NCI-H774 (cell line): ENCODE results near the gene ATP8A2.

Experiments used
- DNase-seq: peaks from one replicate; lab custom pipeline; 2025; lab: John Stamatoyannopoulos, UW

Gene ATP8A2

DNA sequence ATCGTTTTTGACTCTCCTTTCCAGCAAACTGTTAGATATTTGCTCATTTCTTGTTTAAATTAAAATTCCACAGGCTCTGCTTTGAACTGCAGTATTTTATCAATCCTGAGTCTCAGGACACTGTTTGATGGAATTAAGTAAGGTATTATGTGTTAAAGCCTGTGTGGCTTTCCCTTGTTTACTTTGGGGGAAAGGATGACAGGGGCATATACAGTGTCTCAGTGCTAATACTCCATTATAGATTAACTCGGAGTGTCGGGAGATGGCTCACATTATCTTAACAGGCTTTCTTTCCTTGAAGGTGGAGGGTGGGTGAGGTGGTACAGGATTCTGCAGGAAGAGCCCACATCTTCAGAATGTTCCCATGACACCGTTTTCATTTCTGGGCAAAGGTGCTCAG lies 595.4 kb downstream of the ATP8A2 start:
- DNase-seq: no peak

DNA sequence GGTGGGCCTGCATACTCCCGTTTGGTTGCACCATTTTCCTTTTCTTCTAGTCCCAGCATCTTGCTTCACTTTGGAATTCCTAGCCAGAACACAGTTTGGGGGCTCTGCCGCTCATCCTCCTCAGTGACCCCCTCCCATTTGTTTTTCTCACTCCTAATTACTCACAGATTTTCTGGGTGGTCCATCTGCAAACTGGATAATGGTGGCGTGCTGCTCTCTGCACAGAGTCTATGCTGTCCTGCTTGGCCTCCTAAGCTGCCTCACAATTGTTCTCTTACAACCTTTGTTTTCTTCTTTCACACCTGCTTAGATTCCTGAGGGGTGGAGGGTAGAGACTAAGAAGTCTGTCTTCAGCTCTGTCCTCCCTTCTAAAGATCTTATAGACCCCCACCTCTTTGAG lies 599.3 kb downstream of the ATP8A2 start:
- no peak for DNase-seq

DNA sequence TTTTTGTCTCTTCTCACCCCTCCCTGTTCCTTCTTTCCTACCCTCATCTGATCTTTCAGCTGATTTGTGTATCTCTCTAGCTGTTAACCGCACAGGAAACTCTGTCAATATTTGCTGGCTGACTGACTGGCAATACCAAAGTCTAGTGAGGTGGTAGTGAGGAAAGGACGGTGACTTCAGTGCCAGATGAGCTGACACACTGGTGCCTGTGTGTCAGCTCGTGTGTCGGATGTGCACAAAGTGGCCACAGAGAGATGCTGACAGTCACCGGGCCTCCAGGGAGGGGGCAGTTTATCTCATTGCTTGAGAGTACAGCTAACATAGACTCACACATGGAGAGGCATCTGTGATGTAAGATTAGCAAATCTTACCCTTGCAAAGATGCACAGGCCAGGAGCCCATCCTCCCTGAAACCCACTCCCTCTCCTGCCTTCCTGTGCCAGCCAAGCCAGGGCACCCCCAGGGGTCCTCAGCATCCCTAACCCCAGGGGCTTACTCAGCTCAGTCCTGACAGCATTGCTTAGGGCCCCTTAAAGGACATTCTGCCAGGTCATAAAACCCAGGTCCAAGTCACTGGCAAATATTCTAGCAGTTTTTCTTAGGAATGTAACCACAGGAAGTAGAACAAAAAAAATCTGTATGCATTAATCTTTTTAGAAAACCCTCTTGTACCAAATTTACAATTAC lies 599.8 kb downstream of the ATP8A2 start:
- no peak for DNase-seq

DNA sequence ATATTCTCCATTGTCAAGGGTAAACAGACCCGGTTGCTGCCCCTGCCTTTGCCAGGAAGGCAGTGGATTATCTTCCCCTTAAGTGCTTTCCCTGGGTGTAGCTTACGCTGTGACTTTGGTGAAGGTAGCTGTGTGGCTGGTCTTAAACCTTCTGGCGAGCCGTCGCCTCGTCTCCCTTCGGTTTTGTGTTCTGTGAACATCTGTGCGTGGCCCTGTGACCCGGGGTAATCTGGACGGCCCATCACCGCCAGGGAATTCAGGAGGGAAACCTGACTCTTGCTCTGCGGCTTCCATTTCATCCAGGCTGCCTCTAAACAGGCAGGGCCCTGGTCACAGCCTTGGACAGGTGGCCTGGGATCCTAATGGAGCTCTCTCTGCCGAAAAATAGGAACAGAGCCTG lies 601.3 kb downstream of the ATP8A2 start:
- DNase-seq: no peak

DNA sequence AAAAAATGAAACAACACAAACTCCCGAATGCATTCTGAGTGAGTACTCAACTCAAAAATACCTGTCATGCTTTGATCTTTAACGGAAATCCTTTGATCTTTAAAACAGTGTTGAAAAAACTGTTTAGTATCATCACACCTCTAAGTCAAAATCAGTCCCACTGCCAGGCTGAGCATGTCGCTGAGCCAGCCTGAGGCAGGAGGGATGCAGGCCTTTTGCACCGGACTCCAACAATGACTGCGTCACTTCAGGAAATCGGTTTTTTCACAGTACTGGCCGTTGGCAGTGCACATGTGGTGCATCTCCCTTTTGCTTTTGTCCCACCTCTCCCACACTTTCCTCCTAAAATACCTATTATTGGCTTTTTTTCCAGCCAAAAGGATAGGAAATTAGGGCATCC lies 601.8 kb downstream of the ATP8A2 start:
- DNase-seq: no peak

DNA sequence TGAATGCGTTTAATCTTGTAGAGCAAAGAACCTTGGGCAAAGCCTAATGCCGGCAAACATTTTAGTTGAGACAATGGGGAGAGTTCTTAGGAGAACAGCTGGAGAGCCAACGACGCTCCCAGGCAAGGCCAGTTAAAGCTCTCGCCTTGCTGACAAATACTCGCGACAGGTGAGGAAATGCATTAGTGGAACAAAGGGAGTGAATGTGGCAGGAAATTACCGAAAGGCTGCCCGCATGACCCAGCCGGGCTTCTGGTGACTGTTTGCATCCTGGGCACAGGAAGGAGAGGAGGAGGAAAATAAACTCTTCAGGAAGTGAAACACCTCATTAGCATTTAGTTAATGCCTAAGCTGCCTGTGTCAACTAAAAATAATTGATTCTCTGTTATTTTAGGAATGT lies 605.4 kb downstream of the ATP8A2 start:
- DNase-seq: peak; percentile 42

DNA sequence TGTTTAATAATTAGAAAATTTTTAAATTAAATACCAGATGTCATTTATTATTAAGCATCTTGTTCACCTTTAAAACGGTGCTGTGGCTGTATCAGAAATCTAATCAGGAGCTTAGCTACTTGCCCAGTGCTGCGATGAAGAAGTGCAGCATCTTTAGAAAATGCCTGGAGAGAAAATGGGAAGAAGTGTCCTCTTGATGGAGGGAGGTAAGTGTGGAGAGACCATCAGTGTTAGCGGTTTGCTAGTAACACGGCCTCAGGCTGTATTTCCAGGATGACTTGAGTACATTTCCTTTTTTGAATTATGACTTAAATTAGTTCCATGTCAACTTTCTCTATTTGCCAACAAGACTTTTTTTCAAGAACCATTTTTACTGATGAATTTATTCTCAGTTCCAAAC lies 605.9 kb downstream of the ATP8A2 start:
- no peak for DNase-seq

DNA sequence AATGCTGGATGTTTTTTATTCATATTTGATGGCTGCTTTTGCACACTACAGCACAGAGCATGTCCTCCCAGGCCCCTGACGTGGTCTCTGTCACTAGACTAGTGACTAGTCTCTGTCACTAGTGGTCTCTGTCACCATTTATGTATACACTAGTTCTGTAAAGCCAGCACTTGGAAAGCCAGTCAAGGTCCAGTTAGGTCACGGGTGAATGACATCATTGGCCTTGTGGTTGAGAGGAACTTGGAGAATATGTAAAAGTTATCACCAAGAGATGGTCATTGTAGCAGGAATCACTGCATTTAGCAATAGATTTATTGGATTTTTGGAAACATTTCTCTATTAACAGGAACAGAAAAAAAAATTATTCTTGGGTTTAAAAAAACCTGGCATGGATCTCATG lies 607.2 kb downstream of the ATP8A2 start:
- DNase-seq: no peak

DNA sequence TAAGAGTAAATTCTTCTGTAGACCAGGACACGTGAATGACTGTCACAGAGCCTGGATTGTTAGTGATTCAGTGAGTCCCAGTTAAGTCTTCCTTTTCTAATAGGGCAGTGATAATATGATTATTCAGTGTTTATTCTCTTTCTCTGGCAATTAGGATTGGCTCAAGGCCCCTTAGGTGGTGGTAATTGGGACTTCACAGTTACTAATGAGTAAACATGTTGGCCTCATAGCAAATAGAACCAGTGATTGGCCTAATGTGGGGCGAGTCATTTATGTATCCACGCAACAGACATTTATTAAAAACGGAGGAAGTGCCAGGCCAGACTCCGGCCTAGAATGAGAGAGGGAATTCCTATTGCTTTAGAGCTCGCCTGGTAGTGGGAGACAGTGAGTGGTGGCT lies 607.6 kb downstream of the ATP8A2 start:
- no peak for DNase-seq

DNA sequence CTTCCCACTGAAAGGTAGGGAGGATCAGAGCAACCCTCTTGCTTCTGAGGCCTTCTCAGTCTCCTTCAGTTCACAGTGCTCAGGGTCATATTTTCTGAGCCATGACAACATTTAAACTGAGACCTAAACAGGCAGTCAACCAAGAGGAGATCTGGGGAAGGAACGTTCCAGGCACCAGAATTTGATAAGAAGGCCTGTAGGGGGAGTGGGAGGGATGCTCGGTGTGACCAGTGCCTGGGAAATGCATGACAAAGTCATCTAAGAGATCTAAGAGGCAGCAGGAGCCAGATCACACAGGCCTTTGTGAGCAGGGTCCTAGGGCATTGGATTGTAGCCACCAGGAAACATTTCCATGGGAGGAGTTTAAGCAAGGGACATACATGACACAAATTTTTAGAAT lies 608.5 kb downstream of the ATP8A2 start:
- no peak for DNase-seq

DNA sequence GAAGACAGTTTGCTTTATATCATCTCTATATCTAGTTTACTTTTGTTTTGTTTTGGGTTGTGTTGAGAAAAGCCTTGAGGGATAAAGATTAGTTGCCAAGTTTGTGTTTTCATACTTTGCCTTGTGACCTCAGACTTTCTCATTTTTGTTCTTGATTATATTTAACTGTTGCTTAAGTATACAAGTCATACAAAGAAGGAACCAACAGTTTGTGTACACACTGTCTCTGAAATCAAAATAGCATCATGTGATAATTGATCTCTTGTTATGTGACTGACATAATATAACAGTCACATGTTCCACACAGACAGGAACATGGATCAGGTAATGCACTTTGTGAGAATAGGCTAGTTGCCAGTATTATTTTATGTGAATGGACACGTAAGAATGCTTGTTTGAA lies 609.3 kb downstream of the ATP8A2 start:
- DNase-seq: no peak

DNA sequence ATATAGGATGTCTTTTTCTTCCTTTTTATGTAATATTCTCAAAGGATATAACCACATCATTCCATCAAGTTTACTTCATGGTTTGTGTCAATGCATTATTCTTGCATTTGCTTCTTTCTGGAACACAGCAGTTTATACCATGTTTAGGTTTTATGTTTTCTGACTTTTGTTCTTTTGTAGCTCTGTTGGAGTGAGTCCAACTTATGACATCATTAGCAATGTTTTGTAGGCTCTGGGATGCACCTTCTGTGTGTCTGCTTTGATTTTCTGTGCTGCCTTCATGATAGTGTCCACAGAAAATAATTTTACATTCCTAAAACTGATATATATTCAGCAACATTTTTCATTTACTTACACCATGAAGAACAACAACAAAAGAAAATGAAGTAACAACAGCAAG lies 611.1 kb downstream of the ATP8A2 start:
- DNase-seq: no peak

DNA sequence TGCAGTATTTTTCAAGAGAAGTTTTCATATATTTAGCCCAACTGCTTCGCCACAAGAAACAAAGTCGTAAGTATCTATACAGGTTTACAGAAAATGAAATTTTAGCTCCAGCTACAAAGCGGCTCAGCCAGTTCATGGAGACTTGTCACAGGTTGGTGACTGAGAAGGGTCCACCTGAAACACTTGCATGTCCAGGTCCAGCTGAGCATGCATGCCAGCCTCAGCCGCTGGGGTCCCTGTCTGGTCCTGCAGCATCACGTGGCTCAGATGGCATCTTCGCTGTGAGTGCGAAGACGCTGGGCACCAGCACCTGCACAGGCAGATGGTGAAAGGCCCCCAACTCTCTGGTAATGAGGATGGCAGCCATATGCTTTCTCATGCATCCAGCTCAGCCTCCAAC lies 616.2 kb downstream of the ATP8A2 start:
- DNase-seq: no peak

DNA sequence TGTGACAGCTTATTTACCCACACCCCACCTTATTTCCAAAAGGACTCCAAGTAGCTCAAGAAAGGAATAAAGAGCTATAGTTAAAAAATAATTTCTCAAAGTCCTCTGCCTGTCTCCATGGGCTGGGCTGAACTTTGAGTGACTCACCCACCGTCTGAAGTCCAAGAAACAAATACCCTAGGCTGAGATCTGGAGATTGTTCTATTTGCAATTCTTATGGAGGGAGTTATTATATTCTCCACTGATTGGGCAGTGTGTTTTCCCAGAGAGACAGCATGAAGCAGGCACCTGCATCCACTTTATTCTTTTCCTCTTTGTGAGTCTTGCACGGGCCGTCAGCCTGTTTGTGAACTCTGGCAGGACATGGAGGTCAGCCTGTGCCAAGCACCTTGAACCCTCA lies 616.9 kb downstream of the ATP8A2 start:
- no peak for DNase-seq

DNA sequence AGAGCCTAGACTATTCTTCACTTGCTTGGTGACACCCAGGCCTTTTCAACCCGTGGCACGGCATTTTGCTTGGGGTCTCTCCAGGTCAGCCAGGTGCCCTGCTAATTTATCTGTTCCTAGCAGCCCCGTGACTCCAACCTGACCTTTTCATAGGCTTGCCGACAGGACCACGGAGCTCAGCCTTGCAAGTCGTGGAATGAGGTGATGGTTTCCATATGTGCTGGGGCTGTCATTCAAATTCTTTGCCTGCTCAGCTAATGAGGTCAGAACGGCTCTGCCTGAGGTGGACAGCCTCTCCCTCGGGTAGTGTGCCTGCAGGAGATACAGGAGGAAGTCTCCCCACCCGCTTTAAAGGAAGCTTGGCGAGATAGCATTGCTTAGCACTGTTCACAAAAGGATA lies 619.0 kb downstream of the ATP8A2 start:
- no peak for DNase-seq

DNA sequence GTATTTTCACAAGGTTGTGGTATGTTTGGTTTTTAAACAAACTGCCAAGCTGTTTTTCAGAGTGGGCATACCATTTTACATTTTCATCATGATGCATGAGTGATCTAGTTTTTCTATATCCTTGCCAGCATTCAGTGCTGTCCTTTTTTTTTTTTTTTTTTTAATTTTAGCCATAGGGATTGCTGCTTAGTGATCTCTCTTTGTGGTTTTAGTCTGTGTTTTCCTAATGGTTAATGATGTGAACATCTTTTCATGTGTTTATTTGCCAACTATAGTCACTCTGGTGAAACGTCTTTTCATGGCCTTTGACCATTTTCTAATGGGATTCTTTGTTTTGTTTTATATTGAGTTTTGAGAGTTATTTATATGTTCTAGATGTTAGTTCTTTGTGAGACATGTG lies 620.3 kb downstream of the ATP8A2 start:
- no peak for DNase-seq

DNA sequence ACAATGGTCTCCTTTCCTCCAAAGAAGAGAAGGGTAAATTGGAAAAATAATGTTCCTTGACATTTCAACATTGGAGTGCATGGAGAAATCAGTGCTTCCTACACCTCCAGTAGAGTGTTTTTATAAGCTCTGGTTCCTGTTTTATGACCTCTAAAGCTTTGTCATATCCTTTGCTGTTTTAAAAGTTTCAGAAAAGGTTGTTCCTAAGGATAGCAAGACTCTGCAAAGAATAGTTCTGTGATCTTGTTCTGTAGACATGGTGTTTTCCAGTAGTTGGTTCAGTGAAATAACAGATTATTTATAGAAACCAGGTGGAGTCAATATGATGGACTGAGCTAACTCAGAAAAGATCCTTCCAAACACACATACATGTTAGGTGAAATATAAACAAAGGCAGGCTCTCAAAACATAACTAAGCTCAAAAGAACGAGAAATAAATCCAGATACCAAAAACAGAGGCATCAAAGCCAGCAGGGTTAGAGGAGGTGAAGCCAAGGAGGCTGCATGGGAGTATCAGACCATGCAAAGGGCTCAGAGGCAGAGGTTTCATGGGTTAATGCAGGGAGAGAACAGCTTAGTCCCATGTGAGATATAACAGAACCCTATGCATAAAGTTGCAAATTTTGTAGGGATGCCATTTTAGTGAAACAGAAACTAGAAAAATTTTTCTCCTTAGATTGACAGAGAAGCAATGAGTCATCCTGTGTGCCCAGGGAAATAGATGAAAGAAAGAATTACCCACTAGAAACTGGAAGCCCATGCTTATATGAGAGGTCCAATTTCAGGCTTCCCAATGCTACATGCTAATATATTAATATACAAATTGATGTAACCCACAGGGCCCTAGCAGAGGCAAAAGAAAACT lies 635.7 kb downstream of the ATP8A2 start:
- DNase-seq: no peak

DNA sequence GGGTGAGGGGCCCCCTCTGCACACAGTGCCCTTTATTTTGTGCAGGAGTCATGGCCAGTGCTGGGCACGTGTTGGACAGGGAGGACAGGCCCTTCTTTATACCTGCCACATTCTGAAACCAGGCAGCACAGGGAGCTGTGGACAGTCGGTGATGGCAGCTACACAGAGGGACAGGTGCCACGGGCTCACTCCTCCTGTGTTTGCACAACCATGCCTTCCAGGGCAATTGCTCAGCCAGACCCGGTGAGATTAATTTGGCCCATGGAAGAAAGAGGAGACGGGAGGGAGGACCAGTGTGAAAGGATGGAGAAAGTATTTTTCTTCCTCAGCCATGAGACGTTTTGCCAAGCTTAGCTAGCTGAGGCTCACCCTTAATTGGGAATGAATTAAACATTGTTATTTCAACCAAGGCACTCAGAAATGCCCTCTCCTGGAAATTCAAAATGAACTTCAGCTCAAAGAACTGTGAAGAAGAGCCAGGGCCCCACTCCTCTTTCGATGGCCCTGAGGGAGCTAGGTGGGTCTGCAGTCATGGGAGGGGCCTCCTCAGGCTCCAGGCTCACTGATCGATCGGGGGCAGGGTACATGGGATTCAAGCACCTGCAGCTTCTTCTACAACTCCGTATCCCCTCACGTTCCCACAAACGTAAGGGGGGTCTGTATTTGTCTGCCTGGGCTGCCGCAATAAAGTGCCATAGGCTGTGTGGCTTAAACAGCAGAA lies 638.9 kb downstream of the ATP8A2 start:
- peak; percentile 5 for DNase-seq

DNA sequence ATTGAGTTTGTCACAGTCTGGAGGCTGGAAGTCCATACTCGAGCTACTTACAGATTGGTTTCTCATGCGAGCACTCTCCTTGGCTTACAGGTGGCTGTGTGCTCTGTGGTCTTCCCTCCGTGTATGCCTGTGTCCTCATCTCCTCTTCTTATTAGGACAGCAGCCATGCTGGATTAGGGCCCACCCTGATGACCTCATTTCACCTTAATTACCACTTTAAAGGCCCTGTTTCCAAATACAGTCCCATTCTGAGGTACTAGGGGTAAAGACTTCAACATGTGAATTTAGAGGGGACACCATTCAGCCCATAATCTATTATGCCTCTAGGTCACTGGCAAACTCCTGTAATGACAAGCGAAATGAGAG lies 639.4 kb downstream of the ATP8A2 start:
- DNase-seq: no peak

DNA sequence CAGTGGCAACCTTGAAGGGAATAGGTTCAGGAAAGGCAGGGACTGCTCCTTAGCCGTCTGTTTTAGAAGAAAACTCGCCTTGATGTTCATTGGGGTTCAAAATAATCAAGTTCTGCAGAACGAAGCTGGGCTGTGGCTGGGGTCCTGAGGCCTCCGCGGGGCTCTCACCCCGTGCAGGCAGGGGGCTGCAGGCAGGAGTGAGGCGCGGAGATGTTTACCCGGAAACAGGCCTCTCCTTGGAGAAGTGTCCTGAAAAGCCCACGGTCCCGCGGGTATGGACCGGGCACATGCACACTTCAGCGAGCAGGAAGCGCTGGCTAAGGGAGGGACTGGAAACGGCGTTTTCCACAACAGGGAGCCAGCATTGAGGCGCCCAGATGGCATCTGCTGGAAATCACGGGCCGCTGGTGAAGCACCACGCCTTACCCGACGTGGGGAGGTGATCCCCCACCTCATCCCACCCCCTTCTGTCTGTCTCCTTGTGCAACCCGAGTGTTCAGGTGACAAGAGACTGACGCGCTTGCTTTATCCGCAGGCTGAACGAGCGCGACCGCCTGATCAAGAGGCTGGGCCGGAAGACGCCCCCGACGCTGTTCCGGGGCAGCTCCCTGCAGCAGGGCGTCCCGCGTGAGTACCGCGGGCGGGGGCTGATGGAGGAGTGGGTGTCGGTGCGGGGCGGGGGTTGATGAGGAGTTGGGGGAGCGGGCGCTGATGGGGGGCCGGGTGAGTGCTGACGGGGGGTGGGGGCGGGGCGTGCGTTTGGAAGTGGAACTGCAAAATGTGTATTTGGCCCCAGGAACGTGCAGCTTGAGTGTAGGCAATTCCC lies 640.4 kb downstream of the ATP8A2 start:
- no peak for DNase-seq

DNA sequence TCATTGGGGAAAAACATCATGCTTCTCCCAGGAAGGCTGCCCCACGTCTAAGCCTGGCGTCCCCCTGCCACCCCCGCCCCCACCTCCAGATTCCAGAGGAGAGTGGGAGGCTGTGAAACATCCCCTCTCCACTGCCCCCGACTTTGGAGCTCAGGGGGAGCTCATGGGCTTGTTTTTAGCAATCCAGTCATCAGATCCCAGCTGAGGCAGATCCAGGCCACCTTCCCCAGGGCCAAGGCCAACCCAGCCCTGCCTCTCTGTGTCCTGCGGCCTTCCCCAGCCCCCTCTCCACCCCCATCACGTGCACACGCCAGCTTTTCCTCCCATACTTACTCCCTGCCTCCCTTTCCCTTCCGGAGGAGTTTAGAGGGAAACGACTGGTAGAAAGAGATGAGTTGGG lies 641.2 kb downstream of the ATP8A2 start:
- no peak for DNase-seq
